HL-60/S4 treated with phorbol 12-myristate 13-acetate at 8.2 ng/mL for 4 days and 3 days (cell line): ENCODE results near the gene RNLS.
"Not testable (repeated sequence)": the region's sequence is repeated elsewhere in the genome, so short reads cannot be mapped to it uniquely, and the experiment has no call there.

Experiments
- in situ Hi-C: fragments of 300-500 bp; cut with MboI; formaldehyde crosslinking; loops from 2 replicates; pipeline ENCODE4 v1.15.0; 2022; ENCODE audit warnings: low sequenced_read_pairs

RNLS gene

DNA sequence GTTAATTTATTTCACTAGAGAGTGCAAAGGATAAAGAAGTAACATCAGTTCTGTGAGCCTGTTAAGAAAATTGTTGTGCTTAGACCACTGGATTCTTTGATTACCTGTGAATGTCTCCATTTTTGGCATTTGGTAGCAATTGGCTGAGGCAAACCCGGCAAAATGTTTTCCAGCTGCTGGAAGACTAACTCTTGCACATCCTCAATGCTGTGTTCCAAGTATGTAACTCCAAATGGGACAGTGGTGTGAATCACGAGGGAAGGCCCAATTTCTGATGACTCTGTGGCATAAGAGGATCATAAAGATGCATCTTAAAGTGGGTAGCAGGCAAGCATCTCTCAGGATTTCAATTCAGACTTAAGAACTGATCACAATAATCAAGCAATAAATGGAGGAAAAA, 268.8 kb downstream of the RNLS start:
- in situ Hi-C loops = no loop called here

GRCh38 chr10:88313878-88314277, 269.2 kb downstream of the RNLS start:
- in situ Hi-C loops = no loop called here

- in situ Hi-C loops = no loop called here
Measured at GRCh38 chr10:88312855-88313254, 270.3 kb downstream of the RNLS start.

GRCh38 chr10:88311264-88311663, 271.9 kb downstream of the RNLS start:
- in situ Hi-C loops = no loop called here

DNA sequence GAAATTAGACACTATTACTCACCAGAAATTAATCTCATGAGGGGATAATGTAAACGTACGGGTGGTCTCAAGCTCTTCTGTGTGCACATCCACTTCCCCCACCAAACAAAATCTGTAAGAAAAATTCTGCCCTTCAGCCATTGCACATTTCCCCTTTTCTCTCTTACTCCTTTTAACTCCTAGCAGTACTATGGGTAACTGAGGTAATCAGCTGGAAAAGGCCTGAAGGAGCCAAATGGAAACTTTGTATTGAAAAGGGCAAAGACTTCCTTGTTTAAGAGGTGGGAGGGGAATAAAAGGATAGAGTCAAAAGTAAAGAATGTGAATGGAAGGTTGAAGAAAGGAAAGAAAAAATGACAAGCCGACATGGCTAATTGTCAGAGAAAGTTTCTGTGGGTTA, 273.8 kb downstream of the RNLS start:
- in situ Hi-C loops = no loop called here

- in situ Hi-C loops = not testable (repeated sequence)
Measured at GRCh38 chr10:88308361-88308760, 274.8 kb downstream of the RNLS start.

DNA sequence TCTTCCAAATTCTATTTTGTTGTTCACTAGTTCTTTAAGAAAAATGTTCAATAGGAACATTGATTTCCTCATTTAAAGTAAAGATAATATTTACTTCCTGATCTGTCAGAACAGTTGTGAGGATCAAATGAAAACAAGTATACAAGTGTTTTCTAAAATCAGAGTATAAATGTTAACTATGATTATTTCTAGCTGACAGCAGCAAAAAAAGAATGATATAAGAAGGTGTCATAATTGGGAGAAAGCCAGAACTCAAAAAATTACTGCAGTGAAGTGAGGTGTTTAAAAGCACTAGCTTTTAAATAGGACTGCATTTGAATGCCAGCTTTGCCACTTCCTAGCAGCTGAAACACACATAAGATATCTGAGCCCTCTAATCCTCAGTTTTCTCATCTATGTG, 283.3 kb downstream of the RNLS start:
- in situ Hi-C loops = no loop called here

DNA sequence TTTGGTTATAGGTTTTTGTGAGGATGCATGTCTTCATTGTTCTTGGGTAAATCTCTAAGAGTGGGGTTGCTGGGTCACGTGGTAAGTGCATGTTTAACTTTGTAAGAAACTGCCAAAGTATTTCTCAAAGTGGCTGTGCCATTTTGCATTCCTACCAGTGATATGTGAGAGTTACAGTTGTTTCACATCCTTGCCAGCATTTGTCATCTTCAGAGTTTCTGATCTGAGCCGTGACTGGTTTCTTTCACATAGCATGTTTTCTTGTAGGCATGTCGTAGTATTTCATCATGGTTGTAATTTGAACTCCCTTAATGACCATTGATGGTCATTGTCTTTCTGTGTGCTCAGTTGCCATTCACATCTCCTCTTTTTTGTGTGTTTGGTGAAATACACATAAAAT, 286.0 kb downstream of the RNLS start:
- in situ Hi-C loops = no loop called here

- in situ Hi-C loops = no loop called here
Measured at GRCh38 chr10:88293651-88294230, 289.4 kb downstream of the RNLS start.

GRCh38 chr10:88293073-88293472, 290.0 kb downstream of the RNLS start:
- in situ Hi-C loops = no loop called here

GRCh38 chr10:88292185-88292514, 291.0 kb downstream of the RNLS start:
- in situ Hi-C loops = no loop called here

- in situ Hi-C loops = no loop called here
Measured at GRCh38 chr10:88291289-88292184, 291.6 kb downstream of the RNLS start.

DNA sequence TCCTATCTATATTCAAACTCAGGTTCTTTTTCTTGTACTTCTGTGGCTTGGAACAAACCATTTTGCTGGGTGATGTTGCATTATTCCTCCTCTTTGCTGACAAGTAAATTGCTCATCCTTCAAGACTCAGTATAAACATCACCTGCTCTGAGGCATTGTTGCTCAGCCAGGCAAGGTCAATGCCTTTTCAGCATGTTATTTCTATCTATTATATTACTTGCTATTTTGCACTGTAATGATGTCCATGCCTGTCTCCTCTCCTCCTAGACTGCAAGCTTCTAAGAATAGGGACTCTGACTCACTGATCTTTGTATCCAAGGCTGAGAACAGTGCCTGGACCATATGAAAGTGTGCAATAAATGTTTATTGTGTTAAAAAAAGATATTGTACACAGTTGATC, 293.8 kb downstream of the RNLS start:
- in situ Hi-C loops = no loop called here

- in situ Hi-C loops = no loop called here
Measured at GRCh38 chr10:88288320-88289059, 294.6 kb downstream of the RNLS start.

GRCh38 chr10:88286030-88286429, 297.1 kb downstream of the RNLS start:
- in situ Hi-C loops = no loop called here

- in situ Hi-C loops = no loop called here
Measured at GRCh38 chr10:88281592-88282347, 301.3 kb downstream of the RNLS start.

DNA sequence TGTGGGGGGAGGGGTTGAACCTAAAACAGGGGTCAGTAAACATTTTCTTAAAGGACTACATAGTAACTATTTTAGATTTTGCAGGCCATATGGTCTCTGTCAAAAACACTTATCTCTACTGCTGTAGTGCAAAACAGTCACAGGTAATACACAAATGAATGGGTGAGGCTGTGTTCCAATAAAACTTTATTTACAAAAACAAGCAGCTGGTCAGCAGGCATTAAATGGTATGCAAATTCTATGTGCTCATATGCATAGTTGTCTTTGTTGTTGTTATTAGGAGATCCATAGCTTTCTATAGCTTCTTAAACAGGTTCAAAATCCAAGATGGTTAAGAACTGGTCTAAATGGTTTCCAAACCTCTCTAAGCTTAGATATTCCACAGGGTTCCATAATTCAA, 302.6 kb downstream of the RNLS start:
- in situ Hi-C loops = no loop called here

DNA sequence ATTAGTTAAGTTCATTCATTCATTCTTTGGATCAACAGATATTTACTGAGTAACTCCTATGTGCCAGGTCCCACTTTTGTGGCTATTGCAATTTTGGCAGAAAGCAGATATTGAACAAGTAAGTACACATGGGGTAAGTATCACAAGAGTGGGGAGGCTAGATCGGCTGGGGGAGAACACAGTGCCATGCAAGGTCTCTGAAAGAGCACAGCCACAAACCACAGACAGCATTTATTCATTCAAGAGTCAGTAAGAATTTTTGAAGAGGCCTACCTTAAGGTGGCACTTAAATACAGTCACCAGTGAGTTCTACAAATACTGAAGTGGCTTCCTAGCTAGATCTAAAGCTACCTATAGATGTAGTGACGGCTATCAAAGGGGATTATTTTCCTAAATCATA, 304.2 kb downstream of the RNLS start:
- in situ Hi-C loops = no loop called here

DNA sequence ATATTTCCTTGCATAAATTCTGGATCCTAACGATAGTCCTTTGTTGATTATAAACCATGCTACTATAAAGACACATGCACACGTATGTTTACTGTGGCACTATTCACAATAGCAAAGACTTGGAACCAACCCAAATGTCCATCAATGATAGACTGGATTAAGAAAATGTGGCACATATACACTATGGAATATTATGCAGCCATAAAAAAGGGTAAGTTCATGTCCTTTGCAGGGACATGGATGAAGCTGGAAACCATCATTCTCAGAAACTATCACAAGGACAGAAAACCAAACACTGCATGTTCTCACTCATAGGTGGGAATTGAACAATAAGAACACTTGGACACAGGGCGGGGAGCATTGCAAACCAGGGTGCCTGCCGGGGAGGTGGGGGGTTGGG, 306.2 kb downstream of the RNLS start:
- in situ Hi-C loops = not testable (repeated sequence)

DNA sequence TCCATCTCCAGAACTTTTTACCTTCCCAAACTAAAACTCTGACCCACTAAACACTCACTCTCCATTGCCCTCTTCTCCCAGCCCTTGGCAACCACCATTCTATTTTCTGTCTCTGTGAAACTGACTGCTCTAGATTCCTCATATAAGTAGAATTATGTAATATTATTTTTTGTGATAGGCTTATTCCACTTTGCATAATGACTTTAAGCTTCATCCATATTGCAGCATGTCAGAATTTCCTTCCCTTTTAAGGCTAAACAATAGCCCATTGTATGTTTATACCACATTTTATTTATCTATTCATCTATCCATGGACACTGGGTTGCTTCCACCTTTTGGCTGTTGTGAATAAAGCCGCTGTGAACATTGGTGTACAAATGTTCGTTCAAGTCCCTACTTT, 308.8 kb downstream of the RNLS start:
- in situ Hi-C loops = no loop called here

DNA sequence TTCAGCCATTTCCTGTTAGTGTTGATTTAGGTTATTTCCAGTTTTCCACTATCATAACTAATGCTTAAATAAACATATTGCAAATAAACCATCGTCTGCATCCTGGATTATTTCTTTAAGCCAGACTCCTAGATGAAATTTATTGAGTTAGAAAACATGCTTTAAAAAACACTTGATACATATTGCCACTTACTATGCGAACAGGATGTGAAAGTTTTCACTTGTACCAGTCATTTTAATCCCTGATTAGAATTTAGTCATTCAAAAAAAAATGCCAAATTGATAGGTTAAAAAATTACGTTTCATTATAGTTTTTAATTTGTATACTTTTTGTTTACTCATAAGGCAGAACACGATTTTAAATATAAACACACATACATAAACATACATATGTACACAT, 309.6 kb downstream of the RNLS start:
- in situ Hi-C loops = no loop called here
